Measurements from ENCODE around the gene LPAR5. TPM values are rescaled to one million over a fixed set of nuclear protein-coding genes. Genes with fewer than 3 reads are reported as not detected.

The LPAR5 gene
- polyA plus RNA-seq, 1 of the 3 experiments (the other 2 are of a cell fraction), result 0.03 TPM

GRCh38 chr12:6570264-6570887 lies 65.4 kb downstream of the LPAR5 start:
- peaks cover 58% of the 10 kb centered on the region for H3F3A ChIP-seq (replicated peaks; ENCODE audit: insufficient read depth)
- no peak overlapping the region for H2AFZ ChIP-seq (ENCODE audit: low read depth)
- TF ChIP-seq RAD21 (IDR thresholded peaks at IDR 0.05; ENCODE audit: low read length) (peak; percentile 53), CTCF (IDR thresholded peaks at IDR 0.05) (peak; percentile 71), SMC3 (IDR thresholded peaks at IDR 0.05; ENCODE audit: low read depth, low read length) (peak; percentile 33), RCOR1 (IDR thresholded peaks at IDR 0.05; ENCODE audit: low read length) (no peak), CHD2 (IDR thresholded peaks at IDR 0.05; ENCODE audit: low read length, partially characterized antibody) (peak; percentile 24), USF1 (IDR thresholded peaks at IDR 0.05; ENCODE audit: borderline replicate concordance, low read depth) (no peak)
- ChIA-PET POLR2A (interaction anchor here (0.5 to 0.9 kb wide), 2 partner anchors 32 to 45 kb away, joined by 3 read pairs; no protein-coding TSS in a partner anchor), CTCF (interaction anchor here (0.7 to 2.8 kb wide), 27 partner anchors 9 to 125 kb away, joined by 3 to 22 read pairs (median 5); partner anchors contain the start of genes IFFO1 and ZNF384)
- no peaks in the 10 kb centered on the region for H4K20me1 ChIP-seq (ENCODE audit: insufficient read depth)
- DNase-seq, result peak; percentile 83
- H3K9ac ChIP-seq, result no peak overlapping the region
- peaks cover 4 to 8% of the 10 kb centered on the region in 2 experiments; a peak in 2 of 4 replicates for H3K4me1 ChIP-seq (ENCODE audit: control insufficient read depth in 1 of 2, insufficient read depth in 2 of 2, low read depth in 1 of 2, low read length in 1 of 2)
- peak overlapping the region in 1 of 2 experiments; percentile 27; a peak in 1 of 4 replicates for H3K27ac ChIP-seq (ENCODE audit: low read depth in 2 of 2, low read length in 1 of 2)
- no peaks in the 10 kb centered on the region for H3K9me3 ChIP-seq
- peaks cover 56 to 62% of the 10 kb centered on the region in 2 experiments for H3K36me3 ChIP-seq (replicated peaks in 1 of 2; ENCODE audit: control insufficient read depth in 1 of 2, insufficient read depth in 2 of 2, low read length in 1 of 2)
- peaks cover 47% of the 10 kb centered on the region for H3K79me2 ChIP-seq (ENCODE audit: insufficient read depth)
- H3K9me2 ChIP-seq, result no peaks in the 10 kb centered on the region
- H3K27me3 ChIP-seq (ENCODE audit: insufficient read depth), result no peaks in the 10 kb centered on the region
- no peak overlapping the region for H3K4me2 ChIP-seq
- 71% methylated on average over 5 of the region's 7 CpGs for WGBS (ENCODE audit: low lambda C conversion rate)
- H3K4me3 ChIP-seq (ENCODE audit: low read depth in 2 of 2, low read length in 1 of 2), result no peak overlapping the region

- H3K4me3 ChIP-seq (ENCODE audit: low read depth in 2 of 2, low read length in 1 of 2), result no peak overlapping the region
- peaks cover 55% of the 10 kb centered on the region for H3F3A ChIP-seq (replicated peaks; ENCODE audit: insufficient read depth)
- H3K9me2 ChIP-seq, result no peaks in the 10 kb centered on the region
- H2AFZ ChIP-seq (ENCODE audit: low read depth), result no peak overlapping the region
- ChIA-PET CTCF (interaction anchor here (0.7 to 2.8 kb wide), 23 partner anchors 10 to 126 kb away, joined by 3 to 22 read pairs (median 7); partner anchors contain the start of genes IFFO1 and ZNF384), POLR2A (interaction anchor here (0.5 to 0.9 kb wide), 2 partner anchors 31 to 46 kb away, joined by 3 read pairs; no protein-coding TSS in a partner anchor)
- H3K27ac ChIP-seq (ENCODE audit: low read depth in 2 of 2, low read length in 1 of 2), result peak overlapping the region in 1 of 2 experiments; percentile 27; a peak in 1 of 4 replicates
- H3K27me3 ChIP-seq (ENCODE audit: insufficient read depth), result no peaks in the 10 kb centered on the region
- 88% methylated on average over 7 of the region's 7 CpGs for WGBS (ENCODE audit: low lambda C conversion rate)
- H3K4me2 ChIP-seq, result no peak overlapping the region
- peaks cover 49% of the 10 kb centered on the region for H3K79me2 ChIP-seq (ENCODE audit: insufficient read depth)
- TF ChIP-seq EP300 (IDR thresholded peaks at IDR 0.05; ENCODE audit: borderline replicate concordance in 1 of 2, low read depth in 1 of 2, low read length in 1 of 2) (no peak), FOSL2 (IDR thresholded peaks at IDR 0.05; ENCODE audit: borderline replicate concordance, low read depth) (no peak), USF1 (IDR thresholded peaks at IDR 0.05; ENCODE audit: borderline replicate concordance, low read depth) (no peak), FOXM1 (IDR thresholded peaks at IDR 0.05; ENCODE audit: low read depth) (no peak), MEF2A (IDR thresholded peaks at IDR 0.05; ENCODE audit: borderline replicate concordance, low read depth) (no peak), GATA2 (CRISPR knock-in tag; IDR thresholded peaks at IDR 0.05) (no peak), RCOR1 (IDR thresholded peaks at IDR 0.05; ENCODE audit: low read length) (no peak), MXI1 (IDR thresholded peaks at IDR 0.05; ENCODE audit: low read depth, low read length) (no peak), NRF1 (IDR thresholded peaks at IDR 0.05; ENCODE audit: low read depth, low read length) (no peak), PBX3 (IDR thresholded peaks at IDR 0.05) (no peak)
- peaks cover 53 to 62% of the 10 kb centered on the region in 2 experiments for H3K36me3 ChIP-seq (replicated peaks in 1 of 2; ENCODE audit: control insufficient read depth in 1 of 2, insufficient read depth in 2 of 2, low read length in 1 of 2)
- no peak for DNase-seq
- H3K4me1 ChIP-seq (ENCODE audit: control insufficient read depth in 1 of 2, insufficient read depth in 2 of 2, low read depth in 1 of 2, low read length in 1 of 2), result peaks cover 4 to 8% of the 10 kb centered on the region in 2 experiments; a peak in 2 of 4 replicates
- no peaks in the 10 kb centered on the region for H3K9me3 ChIP-seq
- H4K20me1 ChIP-seq (ENCODE audit: insufficient read depth), result no peaks in the 10 kb centered on the region
- H3K9ac ChIP-seq, result no peak overlapping the region
Observed at GRCh38 chr12:6569786-6570185, 66.0 kb downstream of the LPAR5 start.
